SK-N-MC (cell line): ENCODE data around the gene CLEC2L.

Source experiments
- DNase-seq: peaks from one replicate; pipeline ENCODE4 v3.0.0-alpha.2; 2011; ENCODE audit warnings: low read depth, low spot score
- H3K27ac ChIP-seq: fragments of 200-600 bp; sonication (generic); 2 replicates; pipeline ENCODE4 v1.5.1; 2016; ENCODE audit warnings: mixed run types
- H3K36me3 ChIP-seq: fragments of 200-600 bp; sonication (generic); 2 replicates; pipeline ENCODE4 v1.6.1; 2017; ENCODE audit warnings: antibody characterized with exemption, low read length, mixed read lengths; ENCODE audit not compliant: insufficient read depth
- H3K4me3 ChIP-seq: fragments of 200-600 bp; sonication (generic); 2 replicates; pipeline ENCODE4 v1.5.1; 2016
- H3K9ac ChIP-seq: fragments of 200-600 bp; sonication (generic); 2 replicates; pipeline ENCODE4 v1.8.0; 2017; ENCODE audit warnings: mixed run types, mixed read lengths; ENCODE audit not compliant: insufficient read length
- H3K9me3 ChIP-seq: fragments of 200-600 bp; sonication (generic); 2 replicates; pipeline ENCODE4 v1.6.1; 2017; ENCODE audit warnings: low read depth, mild to moderate bottlenecking, antibody characterized with exemption, low read length, moderate library complexity, mixed read lengths
- EZH2 ChIP-seq: fragments of 200-600 bp; sonication (generic); IDR thresholded peaks from one replicate; pipeline ENCODE4 v1.6.1; 2017; ENCODE audit warnings: antibody characterized with exemption
- FOXP2 ChIP-seq: optimal IDR thresholded peaks from 2 replicates; pipeline ENCODE3; 2011; ENCODE audit warnings: mild to moderate bottlenecking, moderate library complexity; ENCODE audit not compliant: insufficient read depth; ENCODE audit errors: extremely low read length, control extremely low read depth
- POLR2AphosphoS5 ChIP-seq: IDR thresholded peaks from 2 replicates; pipeline ENCODE4 v1.6.1; 2012; ENCODE audit warnings: mild to moderate bottlenecking, low read depth, low read length, borderline replicate concordance

Gene CLEC2L

DNA sequence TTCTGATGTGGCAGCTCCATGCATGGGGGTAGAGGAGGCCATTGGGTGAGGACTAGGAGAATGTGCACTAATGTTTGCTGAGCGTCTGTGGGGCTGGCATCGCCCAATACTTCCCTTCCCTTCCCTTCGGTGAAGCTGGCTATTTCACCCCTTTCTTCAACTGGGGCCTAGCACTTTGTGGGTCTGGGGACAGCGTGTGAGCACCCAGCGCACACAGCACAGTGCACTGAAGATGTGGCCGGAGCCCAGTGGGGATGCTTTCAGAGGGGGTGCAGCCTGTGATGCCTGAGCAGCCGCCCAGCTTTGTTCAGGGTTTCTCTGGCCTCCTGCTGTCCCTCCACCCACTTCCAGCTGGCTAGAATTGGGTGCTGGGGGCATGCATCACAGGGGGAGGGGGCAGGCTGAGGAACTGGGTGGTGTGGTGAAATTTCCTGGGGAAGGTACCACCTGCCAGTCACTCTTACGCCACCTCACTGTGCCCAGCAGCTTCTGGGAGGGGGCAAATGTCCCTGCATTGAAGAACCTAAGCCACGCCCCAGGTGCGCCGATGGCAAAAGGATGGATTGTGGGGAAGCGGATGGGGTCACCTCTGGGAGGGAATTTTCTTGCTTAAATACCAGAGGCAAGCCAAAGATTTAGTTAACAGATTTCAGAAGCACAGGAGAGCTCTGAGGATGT lies 45.5 kb downstream of the CLEC2L start:
- Histone ChIP-seq H3K9ac (no peak overlapping the region), H3K27ac (no peak overlapping the region), H3K9me3 (no peaks in the 10 kb centered on the region), H3K4me3 (no peak overlapping the region), H3K36me3 (no peaks in the 10 kb centered on the region)
- DNase-seq: no peak
- no peak for TF ChIP-seq POLR2AphosphoS5
- TF ChIP-seq FOXP2: no peak
- no peak for TF ChIP-seq EZH2

DNA sequence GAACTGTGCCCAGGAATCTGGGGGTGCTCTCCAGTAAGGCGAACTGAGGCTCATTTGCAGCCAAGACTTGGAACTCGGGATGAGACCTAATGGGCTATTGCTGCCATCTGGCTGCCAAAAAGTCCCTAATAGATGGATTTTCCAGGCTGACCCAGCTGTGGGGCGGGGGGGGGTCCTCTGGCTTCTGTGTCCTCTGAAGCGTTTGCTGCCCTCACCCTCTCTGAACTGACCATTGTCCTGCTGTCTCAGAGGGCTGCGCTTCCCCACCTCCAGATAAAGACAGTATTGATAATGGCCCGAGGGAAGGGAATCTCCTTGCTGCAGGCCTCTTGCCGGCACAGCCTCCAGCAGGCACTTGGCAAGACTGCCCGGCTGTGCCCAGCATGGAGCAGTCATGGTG lies 46.6 kb downstream of the CLEC2L start:
- Histone ChIP-seq H3K27ac (no peak overlapping the region), H3K4me3 (no peak overlapping the region), H3K36me3 (no peaks in the 10 kb centered on the region), H3K9ac (no peak overlapping the region), H3K9me3 (no peaks in the 10 kb centered on the region)
- no peak for TF ChIP-seq FOXP2
- no peak for TF ChIP-seq EZH2
- no peak for TF ChIP-seq POLR2AphosphoS5
- no peak for DNase-seq

DNA sequence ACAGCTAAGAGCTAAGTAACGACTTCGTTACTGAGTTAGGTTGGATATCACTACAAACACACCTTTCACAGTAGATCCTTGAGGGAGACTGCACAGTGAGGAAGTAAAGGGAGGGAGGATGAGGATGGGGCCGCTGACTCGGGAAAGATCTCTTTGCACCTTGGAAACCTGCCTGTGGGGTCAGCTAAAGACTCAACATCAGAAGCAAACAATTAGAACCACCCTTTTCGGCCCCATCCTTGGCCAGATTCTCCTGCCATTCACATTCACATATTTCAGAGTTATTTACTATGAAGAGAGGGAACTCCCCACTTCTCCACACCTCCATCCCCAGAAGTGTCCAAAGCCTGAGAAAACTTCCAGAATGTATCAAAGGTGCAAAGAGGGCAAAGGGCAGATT lies 47.1 kb downstream of the CLEC2L start:
- Histone ChIP-seq H3K4me3 (no peak overlapping the region), H3K36me3 (no peaks in the 10 kb centered on the region), H3K27ac (no peak overlapping the region), H3K9ac (no peak overlapping the region), H3K9me3 (no peaks in the 10 kb centered on the region)
- TF ChIP-seq FOXP2: no peak
- no peak for TF ChIP-seq POLR2AphosphoS5
- TF ChIP-seq EZH2: no peak
- no peak for DNase-seq

DNA sequence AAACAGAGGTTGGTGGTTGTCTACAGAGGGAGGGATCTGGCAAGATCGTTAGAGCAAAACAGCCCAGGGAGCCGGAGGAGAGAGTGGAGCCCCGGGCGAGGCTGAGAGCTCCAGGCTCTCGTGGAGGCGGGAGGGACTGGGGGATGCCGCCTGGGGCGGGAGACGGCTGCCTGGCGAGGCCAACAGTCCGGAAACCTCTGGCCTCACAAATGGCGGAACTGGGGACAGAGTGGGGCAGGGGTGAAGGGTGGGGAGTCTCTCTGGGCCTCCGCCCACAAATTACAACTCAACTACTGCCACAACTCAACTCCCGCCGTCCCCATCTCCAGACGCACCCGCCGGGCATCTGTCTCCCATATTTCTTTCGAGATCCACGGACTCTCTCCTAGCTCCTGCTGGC lies 47.7 kb downstream of the CLEC2L start:
- no peak for DNase-seq
- H3K27ac ChIP-seq: no peak overlapping the region
- TF ChIP-seq POLR2AphosphoS5 (no peak), FOXP2 (no peak), EZH2 (no peak)
- no peak overlapping the region for H3K4me3 ChIP-seq
- no peaks in the 10 kb centered on the region for H3K36me3 ChIP-seq
- no peaks in the 10 kb centered on the region for H3K9me3 ChIP-seq
- no peak overlapping the region for H3K9ac ChIP-seq

DNA sequence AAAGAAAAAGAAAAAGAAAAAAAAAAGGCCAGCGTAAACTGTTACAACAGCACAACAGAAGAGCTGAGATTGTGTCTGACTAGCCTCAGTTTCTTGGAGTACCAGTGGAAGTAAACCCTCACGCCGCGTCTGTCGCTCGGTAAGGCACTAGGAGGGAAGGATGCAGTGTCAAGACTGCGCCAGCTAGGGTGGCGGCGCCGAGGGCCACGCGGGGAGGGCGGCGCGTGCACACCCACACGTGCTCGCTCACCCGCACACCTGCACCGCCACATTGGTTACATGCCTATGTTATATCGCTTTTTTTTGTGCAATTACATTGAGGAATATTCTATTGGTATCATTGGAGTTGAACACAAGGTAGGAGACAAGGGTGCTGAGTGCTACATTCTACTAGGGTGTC lies 48.2 kb downstream of the CLEC2L start:
- no peak for TF ChIP-seq FOXP2
- no peak for TF ChIP-seq POLR2AphosphoS5
- TF ChIP-seq EZH2: no peak
- no peak for DNase-seq

GRCh38 chr7:139572071-139572470 lies 48.6 kb downstream of the CLEC2L start:
- H3K27ac ChIP-seq: no peak overlapping the region
- TF ChIP-seq FOXP2 (no peak), EZH2 (no peak), POLR2AphosphoS5 (no peak)
- H3K4me3 ChIP-seq: no peak overlapping the region
- H3K9ac ChIP-seq: no peak overlapping the region
- no peak for DNase-seq
- H3K36me3 ChIP-seq: no peaks in the 10 kb centered on the region
- H3K9me3 ChIP-seq: no peaks in the 10 kb centered on the region

More for the DNA sequence above, 48.2 kb downstream of the CLEC2L start:
- no peak overlapping the region for H3K4me3 ChIP-seq
- no peak overlapping the region for H3K27ac ChIP-seq
- H3K9ac ChIP-seq: no peak overlapping the region
- no peaks in the 10 kb centered on the region for H3K36me3 ChIP-seq
- no peaks in the 10 kb centered on the region for H3K9me3 ChIP-seq

GRCh38 chr7:139572704-139573385 lies 49.4 kb downstream of the CLEC2L start:
- no peak for DNase-seq
- H3K4me3 ChIP-seq: no peak overlapping the region
- H3K27ac ChIP-seq: no peak overlapping the region
- no peaks in the 10 kb centered on the region for H3K36me3 ChIP-seq
- TF ChIP-seq FOXP2 (no peak), EZH2 (no peak), POLR2AphosphoS5 (no peak)
- no peak overlapping the region for H3K9ac ChIP-seq
- no peaks in the 10 kb centered on the region for H3K9me3 ChIP-seq

DNA sequence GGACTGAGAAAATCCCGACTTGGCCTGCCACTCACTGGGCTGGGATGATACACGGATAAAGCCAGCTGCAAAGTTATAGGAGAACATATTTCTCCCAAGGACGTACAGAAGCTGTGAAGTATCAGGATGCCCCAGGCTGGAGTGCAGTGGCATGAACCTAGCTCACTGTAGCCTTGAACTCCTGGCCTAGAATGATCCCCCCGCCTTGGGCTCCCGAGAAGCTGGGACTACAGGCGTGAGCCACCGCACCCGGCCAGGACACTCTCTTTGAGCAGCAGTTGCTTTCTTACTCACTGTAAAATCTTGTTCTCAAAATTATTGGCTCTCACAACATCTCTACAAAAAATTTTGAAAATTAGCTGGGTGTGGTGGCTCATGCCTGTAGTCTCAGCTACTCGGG lies 50.4 kb downstream of the CLEC2L start:
- no peak overlapping the region for H3K9ac ChIP-seq
- no peak overlapping the region for H3K4me3 ChIP-seq
- no peak overlapping the region for H3K27ac ChIP-seq
- TF ChIP-seq POLR2AphosphoS5: no peak
- TF ChIP-seq FOXP2: no peak
- TF ChIP-seq EZH2: no peak
- no peaks in the 10 kb centered on the region for H3K36me3 ChIP-seq
- H3K9me3 ChIP-seq: no peaks in the 10 kb centered on the region
- DNase-seq: no peak
